GM12878 (cell line): ENCODE data around the gene PDSS2.

Experiments
- BMI1 ChIP-seq: fragments of 450-650 bp; IDR thresholded peaks from 2 replicates; pipeline ENCODE4 v1.6.1; 2016; ENCODE audit warnings: mild to moderate bottlenecking, moderate library complexity, borderline replicate concordance
- CEBPB ChIP-seq, 2 experiments: fragments of 150-350 bp in 1 of 2; IDR thresholded peaks; 2 replicates each; pipeline ENCODE4 v1.6.1; 2012 to 2014; ENCODE audit warnings: low read depth in 2 of 2, low read length in 2 of 2, borderline replicate concordance in 1 of 2, inconsistent platforms in 1 of 2
- CHD4 ChIP-seq: fragments of 200-600 bp; sonication (generic); IDR thresholded peaks from 2 replicates; pipeline ENCODE4 v1.6.1; 2016; ENCODE audit warnings: mild to moderate bottlenecking
- CTCF ChIP-seq, 3 experiments: IDR thresholded peaks in 2 of 3; conservative IDR thresholded peaks in 1 of 3; 2 replicates each; pipeline ENCODE4 v1.5.1; 2011; ENCODE audit warnings: low read depth in 3 of 3, low read length in 3 of 3, mild to moderate bottlenecking in 3 of 3, control low read depth in 2 of 3, moderate library complexity in 2 of 3, inconsistent platforms in 1 of 3, mixed read lengths in 1 of 3; ENCODE audit not compliant: control insufficient read depth in 2 of 3, insufficient read depth in 1 of 3; ENCODE audit errors: extremely low read depth in 1 of 3
- ELK1 ChIP-seq: IDR thresholded peaks from 2 replicates; pipeline ENCODE4 v1.6.1; 2012; ENCODE audit warnings: low read depth, low read length, improper control_type of control experiment
- EP300 ChIP-seq, 2 experiments: fragments of 150-350 bp in 1 of 2; IDR thresholded peaks; 2 replicates each; pipeline ENCODE4 v1.6.1; 2011 to 2012; ENCODE audit warnings: low read depth in 2 of 2, low read length in 2 of 2, borderline replicate concordance in 1 of 2, improper control_type of control experiment in 1 of 2, inconsistent platforms in 1 of 2; ENCODE audit not compliant: control insufficient read depth in 1 of 2
- POLR2A ChIP-seq: IDR thresholded peaks from 2 replicates; pipeline ENCODE4 v1.6.1; 2011; ENCODE audit warnings: low read depth, mild to moderate bottlenecking, low read length
- TCF12 ChIP-seq: IDR thresholded peaks from 2 replicates; pipeline ENCODE4 v1.6.1; 2011; ENCODE audit warnings: low read depth, mild to moderate bottlenecking, low read length
- ZBTB33 ChIP-seq: fragments of 450-650 bp; IDR thresholded peaks from 2 replicates; pipeline ENCODE4 v1.6.1; 2017; ENCODE audit warnings: mild to moderate bottlenecking

GRCh38 chr6:107442938-107443607, 16.3 kb downstream of the PDSS2 start:
- no peak for TF ChIP-seq EP300 (IDR thresholded peaks at IDR 0.05; ENCODE audit: borderline replicate concordance in 1 of 2, control insufficient read depth in 1 of 2, low read depth in 2 of 2, low read length in 2 of 2)
- no peak for TF ChIP-seq ELK1
- no peak for TF ChIP-seq CTCF (IDR thresholded peaks at IDR 0.05 in 2 of 3, conservative IDR thresholded peaks at IDR 0.05 in 1 of 3; ENCODE audit: control insufficient read depth in 2 of 3, extremely low read depth in 1 of 3, insufficient read depth in 1 of 3, low read depth in 3 of 3, low read length in 3 of 3)
- no peak for TF ChIP-seq CEBPB (IDR thresholded peaks at IDR 0.05; ENCODE audit: borderline replicate concordance in 1 of 2, low read depth in 2 of 2, low read length in 2 of 2)
- TF ChIP-seq POLR2A = no peak
- no peak for TF ChIP-seq TCF12
- TF ChIP-seq CHD4 = no peak
- TF ChIP-seq ZBTB33 = no peak
- no peak for TF ChIP-seq BMI1
